SU-DHL-6 (cell line): Measurements from ENCODE around the gene ARL2BP.

Experiments used
- EZH2phosphoT487 ChIP-seq: fragments of 200-600 bp; sonication (generic), shearing (Covaris generic); conservative IDR thresholded peaks from 2 replicates; pipeline ENCODE4 v1.6.1; 2018; ENCODE audit warnings: mild to moderate bottlenecking, antibody characterized with exemption, low read length, moderate library complexity, mixed read lengths
- TF ChIP-seq, protein P1 (sequence below): fragments of 200-600 bp; sonication (generic); IDR thresholded peaks from one replicate; pipeline ENCODE4 v1.5.1; 2017; ENCODE audit warnings: antibody characterized with exemption, mild to moderate bottlenecking, low read length, moderate library complexity; ENCODE audit not compliant: insufficient read depth, poor library complexity, severe bottlenecking

DNA sequence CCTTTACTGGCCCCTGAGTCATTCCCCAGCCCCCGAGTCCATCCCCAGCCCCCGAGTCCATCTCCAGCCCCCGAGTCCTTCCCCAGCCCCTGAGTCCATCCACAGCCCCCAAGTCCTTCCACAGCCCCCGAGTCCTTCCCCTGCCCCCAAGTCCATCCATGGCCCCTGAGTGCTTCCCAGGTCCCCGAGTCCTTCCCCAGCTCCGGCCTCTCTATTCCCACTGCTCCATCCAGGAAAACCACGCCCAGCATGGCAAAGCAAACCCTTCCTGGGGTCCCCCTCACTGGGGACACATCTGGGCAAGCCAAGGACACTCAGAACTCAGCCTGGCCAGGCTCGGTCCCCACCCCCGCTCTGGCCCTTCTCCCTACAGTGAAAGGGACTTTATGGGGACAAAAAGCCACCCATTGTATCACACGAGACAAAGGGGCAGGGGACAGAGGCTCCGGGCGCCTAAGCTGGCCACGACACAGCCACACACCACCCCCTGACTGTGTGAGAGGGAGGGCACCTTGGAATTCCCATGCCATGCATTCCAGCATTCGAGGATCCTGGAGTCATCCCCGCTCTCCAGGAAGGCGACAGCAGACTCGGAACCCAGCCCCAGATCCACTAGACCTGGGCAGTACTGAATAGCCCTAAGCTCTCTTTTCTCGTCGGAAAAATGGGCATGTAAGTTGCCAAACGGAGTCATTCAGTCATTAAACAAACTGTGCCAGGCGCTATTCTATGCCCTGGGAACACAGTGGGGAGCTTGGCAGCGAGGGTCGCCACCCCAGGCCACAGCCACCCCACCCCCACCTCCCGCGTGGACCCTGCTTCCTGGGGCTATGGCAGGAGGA is 25.4 kb downstream of the ARL2BP start:
- TF ChIP-seq, protein P1, sequence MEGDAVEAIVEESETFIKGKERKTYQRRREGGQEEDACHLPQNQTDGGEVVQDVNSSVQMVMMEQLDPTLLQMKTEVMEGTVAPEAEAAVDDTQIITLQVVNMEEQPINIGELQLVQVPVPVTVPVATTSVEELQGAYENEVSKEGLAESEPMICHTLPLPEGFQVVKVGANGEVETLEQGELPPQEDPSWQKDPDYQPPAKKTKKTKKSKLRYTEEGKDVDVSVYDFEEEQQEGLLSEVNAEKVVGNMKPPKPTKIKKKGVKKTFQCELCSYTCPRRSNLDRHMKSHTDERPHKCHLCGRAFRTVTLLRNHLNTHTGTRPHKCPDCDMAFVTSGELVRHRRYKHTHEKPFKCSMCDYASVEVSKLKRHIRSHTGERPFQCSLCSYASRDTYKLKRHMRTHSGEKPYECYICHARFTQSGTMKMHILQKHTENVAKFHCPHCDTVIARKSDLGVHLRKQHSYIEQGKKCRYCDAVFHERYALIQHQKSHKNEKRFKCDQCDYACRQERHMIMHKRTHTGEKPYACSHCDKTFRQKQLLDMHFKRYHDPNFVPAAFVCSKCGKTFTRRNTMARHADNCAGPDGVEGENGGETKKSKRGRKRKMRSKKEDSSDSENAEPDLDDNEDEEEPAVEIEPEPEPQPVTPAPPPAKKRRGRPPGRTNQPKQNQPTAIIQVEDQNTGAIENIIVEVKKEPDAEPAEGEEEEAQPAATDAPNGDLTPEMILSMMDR, result no peak
- TF ChIP-seq EZH2phosphoT487, result no peak
